ENCODE measurements around the gene ICA1L.

DNA sequence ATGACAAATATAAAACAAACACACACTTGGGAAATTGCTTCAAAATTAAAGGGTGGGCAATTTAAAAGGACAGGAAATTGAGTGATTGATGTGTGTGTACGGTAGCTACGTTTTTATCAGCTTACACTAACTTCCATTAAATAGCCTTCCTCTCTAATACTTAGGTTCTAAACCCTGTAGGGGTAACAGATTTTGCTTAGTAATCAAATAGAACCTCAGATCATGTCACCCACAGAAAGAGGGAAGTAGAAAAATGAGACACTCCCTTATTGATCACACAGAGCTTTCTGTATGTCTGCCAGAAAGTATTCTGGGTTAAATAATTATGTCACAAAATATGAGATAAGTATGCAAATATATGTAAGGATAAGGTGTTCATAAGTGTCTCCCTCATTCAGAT, 93.3 kb downstream of the ICA1L start:
- TF ChIP-seq POLR2A (IDR thresholded peaks at IDR 0.05; ENCODE audit: low read depth, low read length) = no peak
- TF ChIP-seq TAF1 (IDR thresholded peaks at IDR 0.05; ENCODE audit: low read depth, low read length) = no peak
- no peak for TF ChIP-seq POLR2AphosphoS5 (IDR thresholded peaks at IDR 0.05; ENCODE audit: low read depth, low read length)
- TF ChIP-seq PAX5 (IDR thresholded peaks at IDR 0.05; ENCODE audit: insufficient read depth, low read length, severe bottlenecking) = no peak

Measured in GM12891 (cell line).